ENCODE data around the gene ACYP2. TPM values are rescaled to one million over a fixed set of nuclear protein-coding genes. Genes with fewer than 3 reads are reported as not detected.

ACYP2 gene
- total and polyA plus RNA-seq, 11 donors, result 39.7 to 107 (median 53.2) TPM

GRCh38 chr2:54295911-54296310, 180.5 kb downstream of the ACYP2 start:
- Histone ChIP-seq H3K4me1 (peaks cover 0 to 7% (median 0%) of the 10 kb centered on the region in 12 donors), H3K27me3 (no peaks in the 10 kb centered on the region), H3K36me3 (no peaks in the 10 kb centered on the region), H3K9me3 (no peaks in the 10 kb centered on the region), H3K27ac (no peak overlapping the region), H3K4me3 (no peak overlapping the region)
- TF ChIP-seq CTCF (IDR thresholded peaks at IDR 0.05) (no peak), POLR2A (IDR thresholded peaks at IDR 0.05) (no peak)
- intact Hi-C loops (cut with DNase I), result no loop called here
- DNase-seq (no peak), ATAC-seq (no peak)
- 88 to 92% (median 89%) methylated on average over 5 of the region's 5 CpGs for WGBS, 4 donors

GRCh38 chr2:54298514-54298913, 183.1 kb downstream of the ACYP2 start:
- intact Hi-C loops (cut with DNase I), result no loop called here
- no peaks in the 10 kb centered on the region for H3K27me3 ChIP-seq
- no peaks in the 10 kb centered on the region for H3K4me1 ChIP-seq
- DNase-seq (no peak), ATAC-seq (no peak)
- H3K36me3 ChIP-seq, result no peaks in the 10 kb centered on the region
- no peak overlapping the region for H3K4me3 ChIP-seq
- 94 to 98% (median 96%) methylated on average over 5 of the region's 5 CpGs for WGBS, 4 donors
- H3K27ac ChIP-seq, result no peak overlapping the region
- no peaks in the 10 kb centered on the region for H3K9me3 ChIP-seq
- TF ChIP-seq CTCF (IDR thresholded peaks at IDR 0.05) (no peak), POLR2A (IDR thresholded peaks at IDR 0.05) (no peak)

GRCh38 chr2:54303631-54304030, 188.2 kb downstream of the ACYP2 start:
- DNase-seq (no peak), ATAC-seq (no peak)
- Histone ChIP-seq H3K9me3 (no peaks in the 10 kb centered on the region), H3K27ac (no peak overlapping the region), H3K4me3 (no peak overlapping the region), H3K36me3 (no peaks in the 10 kb centered on the region), H3K27me3 (no peaks in the 10 kb centered on the region), H3K4me1 (no peaks in the 10 kb centered on the region)
- no peak for TF ChIP-seq CTCF (IDR thresholded peaks at IDR 0.05)
- no peak for TF ChIP-seq POLR2A (IDR thresholded peaks at IDR 0.05)
- intact Hi-C loops (cut with DNase I), result no loop called here

- Histone ChIP-seq H3K36me3 (no peaks in the 10 kb centered on the region), H3K4me1 (peaks cover 0 to 5% (median 0%) of the 10 kb centered on the region in 12 donors), H3K4me3 (no peak overlapping the region), H3K27me3 (no peaks in the 10 kb centered on the region), H3K9me3 (no peaks in the 10 kb centered on the region), H3K27ac (no peak overlapping the region)
- TF ChIP-seq POLR2A (IDR thresholded peaks at IDR 0.05) (no peak), CTCF (IDR thresholded peaks at IDR 0.05) (no peak)
- intact Hi-C loops (cut with DNase I), result no loop called here
- no peak for DNase-seq
- no peak for ATAC-seq
- WGBS, 4 donors, result 82 to 85% (median 84%) methylated on average over 3 of the region's 3 CpGs
Measured at GRCh38 chr2:54306556-54306955, 191.1 kb downstream of the ACYP2 start.
